Measurements from ENCODE around the gene FTMT.

- TF ChIP-seq, protein P1, sequence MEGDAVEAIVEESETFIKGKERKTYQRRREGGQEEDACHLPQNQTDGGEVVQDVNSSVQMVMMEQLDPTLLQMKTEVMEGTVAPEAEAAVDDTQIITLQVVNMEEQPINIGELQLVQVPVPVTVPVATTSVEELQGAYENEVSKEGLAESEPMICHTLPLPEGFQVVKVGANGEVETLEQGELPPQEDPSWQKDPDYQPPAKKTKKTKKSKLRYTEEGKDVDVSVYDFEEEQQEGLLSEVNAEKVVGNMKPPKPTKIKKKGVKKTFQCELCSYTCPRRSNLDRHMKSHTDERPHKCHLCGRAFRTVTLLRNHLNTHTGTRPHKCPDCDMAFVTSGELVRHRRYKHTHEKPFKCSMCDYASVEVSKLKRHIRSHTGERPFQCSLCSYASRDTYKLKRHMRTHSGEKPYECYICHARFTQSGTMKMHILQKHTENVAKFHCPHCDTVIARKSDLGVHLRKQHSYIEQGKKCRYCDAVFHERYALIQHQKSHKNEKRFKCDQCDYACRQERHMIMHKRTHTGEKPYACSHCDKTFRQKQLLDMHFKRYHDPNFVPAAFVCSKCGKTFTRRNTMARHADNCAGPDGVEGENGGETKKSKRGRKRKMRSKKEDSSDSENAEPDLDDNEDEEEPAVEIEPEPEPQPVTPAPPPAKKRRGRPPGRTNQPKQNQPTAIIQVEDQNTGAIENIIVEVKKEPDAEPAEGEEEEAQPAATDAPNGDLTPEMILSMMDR (IDR thresholded peaks at IDR 0.05; ENCODE audit: low read depth, low read length, missing input control), result no peak
- TF ChIP-seq FOXA1 (IDR thresholded peaks at IDR 0.05) (no peak), JUND (IDR thresholded peaks at IDR 0.05) (no peak), RXRA (IDR thresholded peaks at IDR 0.05) (no peak), RAD21 (IDR thresholded peaks at IDR 0.05) (no peak), SP1 (IDR thresholded peaks at IDR 0.05) (no peak), MAX (IDR thresholded peaks at IDR 0.05) (no peak), GABPA (IDR thresholded peaks at IDR 0.05 in 1 of 2, conservative IDR thresholded peaks at IDR 0.05 in 1 of 2) (no peak), EGR1 (IDR thresholded peaks at IDR 0.05; ENCODE audit: low read depth in 2 of 2) (no peak)
- TF ChIP-seq, protein P2, sequence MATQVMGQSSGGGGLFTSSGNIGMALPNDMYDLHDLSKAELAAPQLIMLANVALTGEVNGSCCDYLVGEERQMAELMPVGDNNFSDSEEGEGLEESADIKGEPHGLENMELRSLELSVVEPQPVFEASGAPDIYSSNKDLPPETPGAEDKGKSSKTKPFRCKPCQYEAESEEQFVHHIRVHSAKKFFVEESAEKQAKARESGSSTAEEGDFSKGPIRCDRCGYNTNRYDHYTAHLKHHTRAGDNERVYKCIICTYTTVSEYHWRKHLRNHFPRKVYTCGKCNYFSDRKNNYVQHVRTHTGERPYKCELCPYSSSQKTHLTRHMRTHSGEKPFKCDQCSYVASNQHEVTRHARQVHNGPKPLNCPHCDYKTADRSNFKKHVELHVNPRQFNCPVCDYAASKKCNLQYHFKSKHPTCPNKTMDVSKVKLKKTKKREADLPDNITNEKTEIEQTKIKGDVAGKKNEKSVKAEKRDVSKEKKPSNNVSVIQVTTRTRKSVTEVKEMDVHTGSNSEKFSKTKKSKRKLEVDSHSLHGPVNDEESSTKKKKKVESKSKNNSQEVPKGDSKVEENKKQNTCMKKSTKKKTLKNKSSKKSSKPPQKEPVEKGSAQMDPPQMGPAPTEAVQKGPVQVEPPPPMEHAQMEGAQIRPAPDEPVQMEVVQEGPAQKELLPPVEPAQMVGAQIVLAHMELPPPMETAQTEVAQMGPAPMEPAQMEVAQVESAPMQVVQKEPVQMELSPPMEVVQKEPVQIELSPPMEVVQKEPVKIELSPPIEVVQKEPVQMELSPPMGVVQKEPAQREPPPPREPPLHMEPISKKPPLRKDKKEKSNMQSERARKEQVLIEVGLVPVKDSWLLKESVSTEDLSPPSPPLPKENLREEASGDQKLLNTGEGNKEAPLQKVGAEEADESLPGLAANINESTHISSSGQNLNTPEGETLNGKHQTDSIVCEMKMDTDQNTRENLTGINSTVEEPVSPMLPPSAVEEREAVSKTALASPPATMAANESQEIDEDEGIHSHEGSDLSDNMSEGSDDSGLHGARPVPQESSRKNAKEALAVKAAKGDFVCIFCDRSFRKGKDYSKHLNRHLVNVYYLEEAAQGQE (IDR thresholded peaks at IDR 0.05), result no peak
Observed at GRCh38 chr5:121819682-121820261, 31.9 kb upstream of the FTMT start.

Data from liver (tissue), 3 donors.